IMR-90 (cell line): Measurements from ENCODE around the gene RAP1GAP. TPM values are rescaled to one million over a fixed set of nuclear protein-coding genes. Genes with fewer than 3 reads are reported as not detected.

Experiments
- ATAC-seq: fragments of 200-7000 bp; cut with Tn5 transposase; 2 replicates; pipeline ENCODE4 v1.9.1; 2020; ENCODE audit warnings: low read depth, mild to moderate bottlenecking, moderate library complexity
- BruUV-seq: library from RNA; stranded (reverse); fragments of 400-500 nt; replicated peaks from 2 replicates; lab custom pipeline; 2021; lab: Mats Ljungman, UMichigan
- CTCF ChIA-PET: fragments of 300-600 bp; formaldehyde crosslinking; extraction: SDS; loops from one replicate; lab custom pipeline; 2021; ENCODE audit warnings: antibody characterized with exemption; lab: Yijun Ruan, JAX
- POLR2A ChIA-PET: fragments of 300-600 bp; sonication (Branson Sonifier 250); formaldehyde crosslinking; loops from one replicate; lab custom pipeline; 2022; ENCODE audit warnings: antibody characterized with exemption; ENCODE audit not compliant: unreplicated experiment; lab: Charles Lee
- DNase-seq: peaks from one replicate; pipeline ENCODE4 v3.0.0; 2013
- H2AFZ ChIP-seq: replicated peaks from 2 replicates; pipeline ENCODE3; 2013; ENCODE audit warnings: low read length, mild to moderate bottlenecking; ENCODE audit not compliant: poor library complexity
- H2AK5ac ChIP-seq: 2 replicates; pipeline ENCODE4 v1.6.1; 2013; ENCODE audit warnings: low read depth, low read length, inconsistent platforms
- H2AK9ac ChIP-seq: replicated peaks from 2 replicates; pipeline ENCODE3; 2013; ENCODE audit warnings: mild to moderate bottlenecking, low read depth, low read length, moderate library complexity; ENCODE audit not compliant: poor library complexity
- H2BK120ac ChIP-seq: 2 replicates; pipeline ENCODE4 v1.6.1; 2013; ENCODE audit warnings: low read depth, low read length, inconsistent platforms
- H2BK15ac ChIP-seq: 3 replicates; pipeline ENCODE4 v1.6.1; 2013; ENCODE audit warnings: low read depth, low read length, inconsistent platforms
- H2BK20ac ChIP-seq: 2 replicates; pipeline ENCODE4 v1.6.1; 2013; ENCODE audit warnings: low read depth, mild to moderate bottlenecking, inconsistent platforms, low read length, moderate library complexity
- H2BK5ac ChIP-seq: 2 replicates; pipeline ENCODE4 v1.6.1; 2013; ENCODE audit warnings: mild to moderate bottlenecking, low read depth, low read length, inconsistent platforms; ENCODE audit not compliant: poor library complexity, severe bottlenecking
- H3K14ac ChIP-seq: replicated peaks from 2 replicates; pipeline ENCODE4 v1.6.1; 2013; ENCODE audit warnings: low read depth, low read length, inconsistent platforms
- H3K18ac ChIP-seq: 2 replicates; pipeline ENCODE4 v1.6.1; 2013; ENCODE audit warnings: low read depth, low read length, control low read depth
- H3K23ac ChIP-seq: 2 replicates; pipeline ENCODE4 v1.6.1; 2013; ENCODE audit warnings: low read depth, low read length, inconsistent platforms
- H3K27ac ChIP-seq: 2 replicates; pipeline ENCODE4 v1.5.1; 2013; ENCODE audit warnings: mild to moderate bottlenecking, control low read depth, low read length; ENCODE audit not compliant: insufficient read depth
- H3K27me3 ChIP-seq: 2 replicates; pipeline ENCODE4 v1.6.1; 2013; ENCODE audit warnings: low read length; ENCODE audit not compliant: control insufficient read depth, insufficient read depth
- H3K36me3 ChIP-seq: 2 replicates; pipeline ENCODE4 v1.6.1; 2013; ENCODE audit warnings: low read length, mixed read lengths; ENCODE audit not compliant: control insufficient read depth, insufficient read depth
- H3K4ac ChIP-seq: 2 replicates; pipeline ENCODE4 v1.6.1; 2013; ENCODE audit warnings: low read depth, low read length, inconsistent platforms
- H3K4me1 ChIP-seq: 2 replicates; pipeline ENCODE4 v1.6.1; 2013; ENCODE audit warnings: low read length, mixed read lengths; ENCODE audit not compliant: control insufficient read depth, insufficient read depth
- H3K4me2 ChIP-seq: 2 replicates; pipeline ENCODE4 v1.6.1; 2013; ENCODE audit warnings: low read depth, mild to moderate bottlenecking, control low read depth, low read length, moderate library complexity
- H3K4me3 ChIP-seq: 2 replicates; pipeline ENCODE4 v1.5.1; 2013; ENCODE audit warnings: low read depth, mild to moderate bottlenecking, control low read depth, low read length, moderate library complexity; ENCODE audit not compliant: insufficient read depth
- H3K56ac ChIP-seq: 2 replicates; pipeline ENCODE4 v1.6.1; 2013; ENCODE audit warnings: low read length, inconsistent platforms; ENCODE audit not compliant: insufficient read depth; ENCODE audit errors: extremely low read depth
- H3K79me1 ChIP-seq, 2 experiments: 2 replicates each; pipeline ENCODE4 v1.6.1; 2013; ENCODE audit warnings: low read length in 2 of 2, inconsistent platforms in 1 of 2, low read depth in 1 of 2
- H3K9ac ChIP-seq: 2 replicates; pipeline ENCODE4 v1.6.1; 2013; ENCODE audit warnings: low read depth, low read length, control low read depth
- H3K9me1 ChIP-seq: 2 replicates; pipeline ENCODE4 v1.6.1; 2013; ENCODE audit warnings: low read length, inconsistent platforms; ENCODE audit not compliant: insufficient read depth
- H3K9me3 ChIP-seq: 2 replicates; pipeline ENCODE4 v1.6.1; 2013; ENCODE audit warnings: low read length; ENCODE audit not compliant: control insufficient read depth, insufficient read depth
- H4K20me1 ChIP-seq: 2 replicates; pipeline ENCODE4 v1.6.1; 2013; ENCODE audit warnings: low read length, inconsistent platforms; ENCODE audit not compliant: insufficient read depth
- H4K5ac ChIP-seq: 2 replicates; pipeline ENCODE4 v1.6.1; 2013; ENCODE audit warnings: mild to moderate bottlenecking, low read depth, low read length, control low read depth
- H4K8ac ChIP-seq, 2 experiments: 2 replicates each; pipeline ENCODE4 v1.6.1; 2013; ENCODE audit warnings: low read depth in 2 of 2, low read length in 2 of 2, control low read depth in 1 of 2, inconsistent platforms in 1 of 2
- H4K91ac ChIP-seq: 2 replicates; pipeline ENCODE4 v1.6.1; 2013; ENCODE audit warnings: low read depth, low read length, inconsistent platforms; ENCODE audit not compliant: insufficient read depth
- BHLHE40 ChIP-seq: fragments of 150-350 bp; IDR thresholded peaks from 2 replicates; pipeline ENCODE4 v1.6.1; 2016; ENCODE audit warnings: mild to moderate bottlenecking, low read depth, low read length
- CEBPB ChIP-seq: IDR thresholded peaks from 2 replicates; pipeline ENCODE4 v1.6.1; 2012; ENCODE audit warnings: low read depth, low read length, improper control_type of control experiment
- CHD1 ChIP-seq: IDR thresholded peaks from 2 replicates; pipeline ENCODE4 v1.6.1; 2012; ENCODE audit warnings: low read depth, low read length, improper control_type of control experiment
- CTCF ChIP-seq: conservative IDR thresholded peaks from 2 replicates; pipeline ENCODE4 v1.5.1; 2012; ENCODE audit warnings: mild to moderate bottlenecking, low read depth, low read length, improper control_type of control experiment
- ELK1 ChIP-seq: fragments of 150-350 bp; IDR thresholded peaks from 2 replicates; pipeline ENCODE4 v1.6.1; 2016; ENCODE audit warnings: low read depth, mild to moderate bottlenecking, low read length, moderate library complexity, borderline replicate concordance
- FOS ChIP-seq: fragments of 150-350 bp; IDR thresholded peaks from 2 replicates; pipeline ENCODE4 v1.6.1; 2016; ENCODE audit warnings: low read depth, low read length
- MAFK ChIP-seq: IDR thresholded peaks from 2 replicates; pipeline ENCODE4 v1.6.1; 2012; ENCODE audit warnings: low read depth, low read length, improper control_type of control experiment
- MXI1 ChIP-seq: IDR thresholded peaks from 2 replicates; pipeline ENCODE4 v1.6.1; 2012; ENCODE audit warnings: low read depth, mild to moderate bottlenecking, low read length, moderate library complexity, borderline replicate concordance
- NFE2L2 ChIP-seq: fragments of 150-350 bp; IDR thresholded peaks from 2 replicates; pipeline ENCODE4 v1.6.1; 2016; ENCODE audit warnings: low read depth, mild to moderate bottlenecking, low read length
- POLR2A ChIP-seq: IDR thresholded peaks from 2 replicates; pipeline ENCODE4 v1.6.1; 2012; ENCODE audit warnings: mild to moderate bottlenecking, low read depth, low read length
- RAD21 ChIP-seq: IDR thresholded peaks from 2 replicates; pipeline ENCODE4 v1.6.1; 2012; ENCODE audit warnings: low read length, improper control_type of control experiment
- RCOR1 ChIP-seq: IDR thresholded peaks from 2 replicates; pipeline ENCODE4 v1.6.1; 2012; ENCODE audit warnings: mild to moderate bottlenecking, low read length, improper control_type of control experiment; ENCODE audit not compliant: insufficient replicate concordance
- RFX5 ChIP-seq: IDR thresholded peaks from 2 replicates; pipeline ENCODE4 v1.8.0; 2012; ENCODE audit warnings: low read depth, mild to moderate bottlenecking, low read length, moderate library complexity
- SMC3 ChIP-seq: fragments of 150-350 bp; IDR thresholded peaks from 2 replicates; pipeline ENCODE4 v1.6.1; 2016; ENCODE audit warnings: low read depth, mild to moderate bottlenecking, antibody characterized with exemption, low read length, moderate library complexity
- USF2 ChIP-seq: fragments of 150-350 bp; IDR thresholded peaks from 2 replicates; pipeline ENCODE4 v1.6.1; 2017; ENCODE audit warnings: mild to moderate bottlenecking, antibody characterized with exemption, low read length, low read depth
- WGBS, 2 experiments: methylation state at CpG; one replicate each; pipeline versions ENCODE4 v1.1.5 to v1.1.7; 2013; ENCODE audit warnings: missing lambda C conversion rate in 2 of 2; ENCODE audit not compliant: insufficient read length in 1 of 2; ENCODE audit errors: extremely low coverage in 2 of 2; 5-methylcytosine and 5-hydroxymethylcytosine counted together
- dilution Hi-C: fragments of 300-500 bp; cut with HindIII; formaldehyde crosslinking; loops from one replicate; pipeline ENCODE4 v1.14.3; 2018; ENCODE audit warnings: low sequenced_read_pairs; ENCODE audit not compliant: unreplicated experiment
- in situ Hi-C: fragments of 300-500 bp; cut with MboI; formaldehyde crosslinking; loops from 3 replicates; pipeline ENCODE4 v1.14.3; 2019; ENCODE audit warnings: low sequenced_read_pairs, inconsistent platforms, mixed read lengths
- intact Hi-C: fragments of 100-400 bp; cut with micrococcal nuclease; formaldehyde crosslinking; loops from 2 replicates; pipeline ENCODE4 v1.10.0; 2022
- polyA plus RNA-seq, 3 experiments: library from polyadenylated mRNA; depleted of rRNA; stranded (reverse); fragments of >200 nt; gene quantifications; 2 replicates each; pipeline ENCODE4 v1.2.3, GENCODE V29; 2012; ENCODE audit warnings: low replicate concordance in 1 of 3
- total RNA-seq: library from RNA; depleted of rRNA; stranded (reverse); fragments of >200 nt; gene quantifications from 2 replicates; pipeline ENCODE4 v1.2.3, GENCODE V29; 2012

Gene RAP1GAP
- total and polyA plus RNA-seq, 2 of the 4 experiments (the other 2 are of a cell fraction): under 0.01 to 0.10 TPM

GRCh38 chr1:21667348-21668231 lies 1.6 kb downstream of the RAP1GAP start:
- WGBS, 2 experiments: no CpG with 5 or more reads among the region's 11 CpGs
- H2AFZ ChIP-seq: no peak overlapping the region
- no peak overlapping the region for H3K14ac ChIP-seq
- H3K4me2 ChIP-seq: no peak overlapping the region
- dilution Hi-C loops: no loop called here
- no peaks in the 10 kb centered on the region; the same call in 1 of the 2 replicates for H3K9me1 ChIP-seq
- DNase-seq: no peak
- BruUV-seq: no TSS peak
- no peaks in the 10 kb centered on the region for H3K79me1 ChIP-seq
- H2BK20ac ChIP-seq: no peak overlapping the region
- no peaks in the 10 kb centered on the region for H3K9me3 ChIP-seq
- no peak overlapping the region for H3K56ac ChIP-seq
- no peak overlapping the region for H3K4ac ChIP-seq
- in situ Hi-C loops: no loop called here
- H3K27me3 ChIP-seq: peaks cover 84% of the 10 kb centered on the region
- no peaks in the 10 kb centered on the region for H3K4me1 ChIP-seq
- H3K36me3 ChIP-seq: no peaks in the 10 kb centered on the region
- ChIA-PET CTCF (interaction anchor here (0.6 kb wide), 1 partner anchor 748 kb away, joined by 3 read pairs; no protein-coding TSS in a partner anchor), POLR2A (no interaction called here)
- no peak overlapping the region for H3K18ac ChIP-seq
- H2BK5ac ChIP-seq: no peak overlapping the region
- no peak overlapping the region; the same call in 1 of the 2 replicates for H2AK5ac ChIP-seq
- no peak overlapping the region for H4K8ac ChIP-seq
- H3K9ac ChIP-seq: no peak overlapping the region
- no peak overlapping the region for H2BK15ac ChIP-seq
- no peak overlapping the region for H2BK120ac ChIP-seq
- H4K5ac ChIP-seq: no peak overlapping the region
- H3K4me3 ChIP-seq: no peak overlapping the region
- no peak overlapping the region for H3K27ac ChIP-seq
- ATAC-seq: no peak
- no peak overlapping the region for H4K91ac ChIP-seq
- intact Hi-C loops: no loop called here
- H4K20me1 ChIP-seq: peaks cover 11% of the 10 kb centered on the region; the same call in 1 of the 2 replicates
- no peak overlapping the region for H3K23ac ChIP-seq
- H2AK9ac ChIP-seq: peak overlapping the region; percentile 28
- TF ChIP-seq RCOR1: no peak
- TF ChIP-seq USF2: no peak
- no peak for TF ChIP-seq RFX5
- no peak for TF ChIP-seq MAFK
- no peak for TF ChIP-seq SMC3
- no peak for TF ChIP-seq POLR2A
- no peak for TF ChIP-seq CTCF
- TF ChIP-seq MXI1: no peak
- no peak for TF ChIP-seq CHD1
- TF ChIP-seq BHLHE40: no peak
- TF ChIP-seq RAD21: no peak
- no peak for TF ChIP-seq FOS
- no peak for TF ChIP-seq ELK1
- no peak for TF ChIP-seq CEBPB
- no peak for TF ChIP-seq NFE2L2
